Activated CD4-positive, alpha-beta T cell treated with anti-CD3 and anti-CD28 coated beads, Interleukin-2, amount 50 U/mL, for 4 hours (primary cell): ENCODE data around the gene C4orf50.
"Not testable (repeated sequence)": the region's sequence is repeated elsewhere in the genome, so short reads cannot be mapped to it uniquely, and the experiment has no call there.

Source experiments
- DNase-seq, 2 experiments: peaks; one replicate each; pipeline ENCODE4 v3.0.0-alpha.2; 2020

C4orf50 gene

GRCh38 chr4:5884796-5885195 lies 133.4 kb downstream of the C4orf50 start:
- DNase-seq = no peak

GRCh38 chr4:5883916-5884315 lies 134.3 kb downstream of the C4orf50 start:
- no peak for DNase-seq

DNA sequence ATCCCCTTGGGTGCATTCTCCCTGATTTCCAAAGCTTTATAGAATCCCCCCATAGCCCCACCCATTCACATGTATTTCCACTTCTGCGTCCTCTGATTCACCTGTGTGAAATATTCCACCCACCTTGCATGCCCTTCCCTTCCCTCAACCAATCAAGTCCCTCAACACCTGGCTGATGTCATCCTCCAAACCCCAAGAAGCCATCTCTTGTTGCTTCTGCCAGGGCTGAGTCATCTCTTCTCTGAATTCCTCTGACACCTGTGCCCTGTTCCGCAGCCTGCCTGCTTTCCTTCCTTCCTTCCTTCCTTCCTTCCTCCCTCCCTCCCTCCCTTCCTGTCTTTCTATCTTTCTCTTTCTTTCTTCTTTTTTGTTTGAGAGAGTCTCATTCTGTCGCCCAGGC lies 135.3 kb downstream of the C4orf50 start:
- DNase-seq = no peak

- DNase-seq = no peak
Measured at GRCh38 chr4:5881340-5881739, 136.9 kb downstream of the C4orf50 start.

- DNase-seq = no peak
Measured at GRCh38 chr4:5878359-5878758, 139.9 kb downstream of the C4orf50 start.

GRCh38 chr4:5877392-5877791 lies 140.8 kb downstream of the C4orf50 start:
- DNase-seq = no peak

DNA sequence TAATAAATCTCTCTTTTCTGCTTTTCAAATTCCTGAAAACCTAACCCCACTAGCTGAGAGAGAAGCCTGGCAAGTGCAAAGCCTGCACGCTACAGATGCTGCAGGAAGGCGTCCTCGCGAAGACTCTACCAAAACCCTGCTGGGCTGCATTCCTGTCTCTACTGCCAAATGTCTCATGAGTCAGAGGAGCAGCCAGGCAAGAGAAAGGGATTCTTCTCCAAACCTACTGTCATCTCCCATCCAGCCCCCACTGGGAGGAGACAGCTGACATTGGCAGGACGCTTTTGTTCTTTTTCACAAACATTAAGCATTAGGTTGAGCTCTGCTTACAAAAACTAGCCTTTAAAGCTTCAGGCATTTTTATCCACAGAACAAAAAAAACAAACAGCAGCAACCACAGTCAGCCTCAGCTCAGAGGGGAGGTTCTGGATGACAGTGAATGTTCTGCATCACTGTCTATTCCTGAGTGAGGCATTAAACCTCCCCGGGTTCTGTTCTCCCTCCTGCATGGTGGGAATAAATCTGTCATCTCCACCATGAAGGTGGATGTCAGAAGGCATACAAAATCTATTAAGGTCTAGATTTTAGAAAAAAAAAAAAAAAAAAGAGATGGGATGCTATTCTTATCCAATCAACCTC lies 143.3 kb downstream of the C4orf50 start:
- DNase-seq = no peak

DNA sequence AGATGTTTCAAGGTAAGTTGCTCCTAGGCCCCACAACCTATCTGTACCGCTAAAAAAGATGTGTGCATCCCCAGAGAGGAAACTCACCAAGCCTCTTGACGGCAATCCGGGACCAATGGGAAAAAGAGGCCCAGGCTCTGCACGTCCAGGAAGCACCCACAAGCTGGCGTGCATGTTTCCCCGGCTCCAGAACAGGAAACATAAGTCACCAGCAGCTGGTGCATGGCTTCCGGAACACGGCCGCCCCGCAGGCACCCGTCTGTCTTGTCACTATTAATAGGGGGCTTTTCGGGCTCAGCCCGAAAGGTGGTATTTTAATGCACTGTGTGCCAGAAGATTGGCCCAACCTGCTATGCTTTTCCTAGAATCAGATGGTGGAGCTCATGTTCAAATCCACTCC lies 147.5 kb downstream of the C4orf50 start:
- no peak for DNase-seq

DNA sequence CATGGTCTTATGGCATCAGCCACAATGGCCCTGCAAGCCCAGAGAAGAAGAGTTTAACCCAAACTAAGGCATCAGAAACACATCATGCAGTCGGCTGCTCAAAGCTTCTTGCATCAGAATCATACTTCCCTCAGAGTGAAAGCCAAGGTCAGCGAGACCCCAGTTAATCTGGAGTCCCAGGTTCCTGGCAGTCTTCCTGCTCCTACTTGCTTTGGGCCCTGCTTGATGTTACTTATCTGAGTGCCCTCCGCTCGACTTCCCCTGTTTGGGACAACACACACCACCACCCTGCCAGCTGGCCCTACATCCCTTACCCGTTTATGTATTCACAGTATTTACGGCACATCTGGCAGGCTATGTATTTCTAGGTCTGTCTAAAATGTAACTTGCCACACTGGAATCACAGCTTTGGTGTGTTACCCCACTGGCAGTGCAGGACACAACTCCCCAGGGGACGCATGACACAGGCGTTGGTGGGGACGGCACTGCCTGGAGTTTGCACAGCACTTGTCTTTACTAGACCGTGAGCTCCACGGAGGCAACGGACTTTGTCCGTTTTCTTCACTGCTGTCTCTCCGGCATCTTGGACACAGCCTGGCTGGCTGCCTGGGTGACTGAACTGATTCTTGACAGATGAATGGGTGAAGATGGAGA lies 148.1 kb downstream of the C4orf50 start:
- no peak for DNase-seq

DNA sequence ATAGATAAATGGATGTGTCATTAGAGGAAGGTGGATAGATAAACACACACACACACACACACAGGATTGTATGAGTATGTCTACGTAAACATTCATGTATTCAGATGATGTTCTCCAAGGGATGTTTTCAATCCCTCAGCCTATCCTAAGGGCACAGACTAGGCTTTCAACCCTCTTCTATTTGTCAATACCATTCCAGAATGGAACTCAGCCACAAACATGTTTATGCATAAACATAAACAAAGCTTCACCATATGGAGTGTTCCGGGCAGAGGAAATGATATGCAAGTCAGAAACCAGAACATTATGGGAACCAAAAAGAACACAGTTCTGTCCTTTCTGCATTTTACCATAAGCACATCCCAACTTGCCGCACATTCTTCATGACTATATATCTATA lies 150.4 kb downstream of the C4orf50 start:
- no peak for DNase-seq

- DNase-seq = no peak
Measured at GRCh38 chr4:5866841-5867813, 151.1 kb downstream of the C4orf50 start.

DNA sequence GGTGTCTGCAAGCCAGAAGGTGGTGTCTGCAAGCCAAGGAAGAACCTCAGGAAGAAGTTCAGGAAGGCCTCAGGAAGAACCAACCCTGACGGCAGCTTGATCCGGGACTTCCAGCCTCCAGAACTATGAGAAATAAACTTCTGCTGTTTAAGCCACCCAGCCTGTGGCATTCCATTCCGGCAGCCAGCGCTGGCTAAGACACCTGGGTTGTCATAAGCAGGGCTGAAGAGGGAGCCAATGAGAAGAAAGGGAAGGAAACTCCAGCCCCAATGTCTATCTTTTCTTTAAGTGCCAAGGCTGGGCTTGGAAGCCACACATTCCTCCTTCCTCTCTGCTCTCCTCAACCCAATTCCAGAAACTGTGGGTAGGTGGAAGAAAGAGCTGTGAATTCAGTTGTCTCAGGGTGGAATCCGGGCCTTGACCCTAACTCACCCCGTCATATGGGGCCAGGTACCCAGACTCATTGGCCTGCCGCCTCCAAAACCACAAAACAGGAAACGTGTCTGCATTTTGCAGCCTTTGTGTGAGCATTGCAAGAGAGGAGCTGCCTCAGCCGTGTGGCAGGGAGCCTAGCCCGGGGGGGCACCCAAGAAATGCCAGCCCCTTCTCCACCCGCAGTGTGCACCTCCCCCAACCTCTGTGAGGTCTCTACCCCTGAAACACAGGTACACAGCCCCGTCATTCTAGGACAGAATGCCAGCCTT lies 152.2 kb downstream of the C4orf50 start:
- DNase-seq = no peak

- no peak for DNase-seq
Measured at GRCh38 chr4:5863461-5864113, 154.6 kb downstream of the C4orf50 start.

- DNase-seq = no peak
Measured at GRCh38 chr4:5858020-5858769, 160.0 kb downstream of the C4orf50 start.

GRCh38 chr4:5857199-5857598 lies 161.0 kb downstream of the C4orf50 start:
- DNase-seq = no peak

- not testable (repeated sequence) for DNase-seq
Measured at GRCh38 chr4:5856362-5856761, 161.9 kb downstream of the C4orf50 start.

- no peak for DNase-seq
Measured at GRCh38 chr4:5854929-5855328, 163.3 kb downstream of the C4orf50 start.

- DNase-seq = no peak
Measured at GRCh38 chr4:5852523-5853202, 165.6 kb downstream of the C4orf50 start.

GRCh38 chr4:5851637-5852301 lies 166.5 kb downstream of the C4orf50 start:
- DNase-seq = no peak
